CMK (cell line): Measurements from ENCODE around the gene C10orf53.
"Not testable (repeated sequence)": the region's sequence is repeated elsewhere in the genome, so short reads cannot be mapped to it uniquely, and the experiment has no call there.

Experiments used
- DNase-seq: peaks from one replicate; pipeline ENCODE4 v3.0.0-alpha.2; 2010; ENCODE audit warnings: low read depth

The C10orf53 gene

DNA sequence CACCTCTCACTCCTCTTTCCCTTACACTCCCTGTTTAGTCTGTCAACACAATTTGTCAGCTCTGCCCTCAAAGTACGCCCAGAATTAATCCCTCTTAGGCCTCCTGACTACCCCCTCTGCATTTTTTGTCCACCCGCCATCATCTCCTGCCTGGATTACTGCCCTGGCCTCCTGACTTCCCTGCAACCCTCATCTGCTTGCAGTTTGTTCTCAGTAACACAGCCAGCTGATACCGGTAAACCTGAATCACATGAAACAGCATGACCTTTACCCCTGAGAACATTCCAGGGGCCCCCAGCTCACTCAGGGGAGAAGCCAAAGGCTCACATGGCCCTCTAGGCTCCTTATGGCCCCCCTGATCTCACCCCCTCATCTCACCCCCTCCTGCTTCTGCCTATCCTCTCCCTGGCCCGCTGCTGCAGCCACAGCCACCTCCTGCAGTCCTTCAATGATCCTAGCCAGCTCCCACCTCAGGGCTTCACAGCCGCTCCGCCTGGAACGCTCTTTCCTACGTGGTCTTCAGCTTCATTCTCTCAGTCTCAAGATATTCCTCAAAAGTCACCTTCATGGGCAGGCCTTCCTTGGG is 8.9 kb downstream of the C10orf53 start:
- no peak for DNase-seq

DNA sequence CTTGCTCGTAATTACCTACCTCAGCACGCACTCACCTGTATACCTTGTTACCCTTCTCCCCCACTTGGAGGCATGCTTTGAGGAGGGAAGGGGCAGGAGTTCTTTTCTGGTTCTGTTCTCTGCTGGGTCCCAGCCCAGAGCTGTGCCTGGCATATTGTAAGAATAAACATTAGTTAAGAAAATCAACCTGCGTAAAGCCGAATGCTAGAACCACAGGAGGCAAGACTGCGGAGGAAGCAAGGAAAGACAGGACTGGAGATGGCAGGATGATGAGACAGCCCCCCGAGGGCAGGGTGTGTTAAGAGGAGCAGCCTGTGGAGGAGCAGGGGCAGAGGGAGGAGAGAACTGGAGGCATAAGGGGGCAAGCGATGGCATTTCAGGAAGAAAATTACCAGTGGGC is 9.5 kb downstream of the C10orf53 start:
- no peak for DNase-seq

DNA sequence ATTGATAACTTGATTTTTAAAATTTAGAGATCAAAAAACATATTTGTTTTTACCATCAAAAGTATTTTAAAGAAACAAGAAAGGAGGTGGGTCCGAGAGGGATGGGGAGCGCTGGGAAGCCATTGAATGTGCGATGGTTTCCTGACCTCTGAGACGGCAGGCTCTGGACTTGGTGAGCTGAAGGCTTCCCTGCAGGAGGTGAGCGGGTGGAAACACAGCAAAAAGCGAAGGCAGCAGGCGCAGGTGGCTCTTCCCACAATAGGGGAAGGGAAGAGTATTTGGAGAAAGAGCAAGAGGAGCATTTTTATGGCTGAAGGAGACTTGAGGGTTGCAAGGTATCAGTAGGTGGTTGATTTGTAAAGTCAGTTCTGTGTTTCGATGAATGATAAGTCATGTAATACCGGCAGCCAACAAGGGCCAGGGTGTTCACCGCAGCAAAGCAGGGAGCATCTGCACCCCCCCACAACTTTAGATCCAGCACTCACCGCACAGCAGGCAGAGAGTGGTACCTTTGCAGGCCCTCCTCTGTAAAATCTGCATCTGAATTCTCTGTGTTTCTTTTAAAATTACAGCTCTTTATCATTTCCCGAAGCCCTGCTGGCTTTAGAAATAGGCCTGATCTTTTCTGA is 10.5 kb downstream of the C10orf53 start:
- DNase-seq, result no peak

DNA sequence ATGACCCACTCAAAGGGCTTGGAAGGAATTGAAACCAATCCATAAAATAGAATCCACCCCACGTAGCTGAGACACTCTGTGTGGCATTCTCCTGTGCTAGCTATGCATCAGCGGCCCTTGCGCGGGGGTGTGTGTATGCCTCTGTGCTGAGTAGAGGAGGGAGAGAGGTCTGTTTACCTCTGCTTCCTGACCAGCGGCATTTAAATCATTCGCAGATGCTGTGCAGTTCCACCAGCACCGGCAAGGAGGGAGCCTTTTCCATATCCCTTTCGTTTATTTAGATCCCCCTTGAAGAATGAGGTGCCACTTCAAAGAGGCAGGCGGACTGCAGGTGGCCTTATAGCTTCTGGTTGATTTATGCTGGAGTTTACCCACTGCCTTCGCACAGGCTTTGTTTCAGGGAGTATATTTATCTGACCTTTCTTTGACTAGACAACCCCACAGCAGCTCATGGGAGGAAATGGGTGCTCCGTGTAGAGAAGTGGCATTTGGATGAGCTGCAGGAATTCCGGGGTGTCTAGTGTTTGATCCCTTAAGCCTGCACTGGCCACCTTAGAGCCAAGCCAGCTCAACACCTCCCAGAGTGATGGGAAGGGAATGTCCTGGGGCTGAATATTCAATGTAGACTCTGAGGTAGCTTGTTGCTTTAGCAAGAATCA is 11.4 kb downstream of the C10orf53 start:
- DNase-seq, result no peak

DNA sequence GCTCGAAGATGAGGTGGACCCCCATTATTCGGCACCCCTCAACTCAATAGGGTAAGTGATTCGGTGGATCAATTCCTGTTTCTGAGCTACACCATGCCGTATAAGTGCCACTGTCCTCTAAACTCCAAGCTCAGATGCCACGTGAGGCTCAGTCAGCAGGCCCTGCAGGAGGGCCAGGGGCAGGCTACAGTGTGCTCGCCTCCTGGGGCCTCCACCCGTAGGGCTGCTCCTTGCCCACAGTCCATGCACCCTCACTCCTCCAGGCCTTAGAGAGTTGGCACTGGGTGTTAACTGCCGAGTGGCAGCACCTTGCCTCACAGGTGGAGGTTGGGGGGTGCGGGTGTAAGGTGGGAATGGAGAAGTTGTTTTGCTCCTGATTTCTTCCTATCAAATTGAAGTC is 12.1 kb downstream of the C10orf53 start:
- no peak for DNase-seq

DNA sequence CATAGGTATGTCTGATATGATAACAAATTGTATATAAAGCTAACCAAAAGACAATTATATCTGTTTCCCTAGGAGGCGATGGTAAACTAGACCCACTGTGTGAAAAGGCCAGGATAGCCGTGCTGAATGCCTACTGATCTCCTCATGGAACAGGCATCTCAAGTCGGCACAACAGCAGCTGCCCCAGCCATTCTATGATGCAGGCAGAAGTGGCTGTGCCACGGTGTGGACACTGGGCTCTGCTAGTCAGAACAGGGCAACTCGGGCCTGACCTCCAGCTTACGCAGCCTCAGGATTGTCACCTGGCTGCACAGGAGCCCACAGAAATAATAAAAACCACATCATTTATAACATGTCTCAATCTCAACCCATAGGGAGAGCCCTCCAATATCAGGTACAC is 15.0 kb downstream of the C10orf53 start:
- DNase-seq, result no peak

DNA sequence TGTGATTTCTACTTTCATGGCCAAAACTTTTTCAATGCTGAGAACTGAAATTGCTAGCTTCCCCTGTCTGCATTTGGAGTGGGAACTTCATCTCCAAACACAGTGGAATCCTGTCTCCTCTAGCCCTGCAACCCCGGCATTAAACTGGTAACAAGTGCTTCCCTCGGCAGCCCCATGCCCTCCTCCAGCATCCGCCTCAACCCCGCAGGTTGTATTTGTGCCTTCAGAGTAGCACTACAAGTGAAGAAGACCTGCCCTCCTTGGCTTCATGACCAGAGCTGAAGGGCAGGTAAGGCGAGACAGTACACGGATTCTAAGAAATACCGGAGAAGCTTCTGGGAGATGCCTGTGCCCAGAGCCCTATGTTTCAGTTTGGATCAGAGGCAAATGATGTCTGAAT is 16.9 kb downstream of the C10orf53 start:
- DNase-seq, result no peak

DNA sequence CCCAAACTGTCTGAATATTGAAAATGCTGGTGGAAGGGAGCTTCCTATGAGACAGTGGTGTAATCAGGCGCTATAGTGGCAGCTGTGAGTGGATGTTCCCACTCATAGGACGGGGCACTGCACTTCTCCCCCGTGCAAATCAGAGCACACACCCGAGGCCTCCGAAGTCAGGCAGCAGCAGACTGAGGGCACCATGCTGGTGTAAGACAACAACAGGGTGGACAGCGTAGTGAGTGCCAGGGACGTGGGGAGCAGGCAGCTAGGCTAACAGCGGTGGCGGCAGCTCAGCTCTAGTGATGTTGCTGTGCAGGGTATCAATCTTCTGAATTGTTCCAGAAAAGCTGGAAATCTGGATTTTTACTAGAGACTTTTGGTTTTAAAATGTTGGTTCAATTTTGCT is 19.2 kb downstream of the C10orf53 start:
- DNase-seq, result no peak

DNA sequence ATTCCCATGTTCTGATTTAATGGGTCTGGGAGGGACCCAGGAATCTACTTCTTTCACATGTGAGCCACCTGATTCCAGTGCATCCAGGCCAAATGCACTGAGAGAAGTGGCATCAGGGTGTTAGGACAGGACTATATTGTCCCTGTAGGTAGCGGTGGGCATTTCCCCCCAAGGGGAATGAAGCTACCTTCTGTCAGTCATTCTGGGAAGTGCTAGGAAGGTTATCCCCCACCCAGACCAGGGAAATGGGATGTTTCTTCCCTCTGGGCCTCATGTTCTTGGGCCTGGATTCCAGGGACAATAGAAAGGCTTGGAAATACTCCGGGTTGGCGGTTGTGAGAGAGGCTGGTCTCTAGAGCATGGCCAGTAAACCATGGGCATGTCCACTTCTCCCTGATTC is 20.8 kb downstream of the C10orf53 start:
- DNase-seq, result no peak

DNA sequence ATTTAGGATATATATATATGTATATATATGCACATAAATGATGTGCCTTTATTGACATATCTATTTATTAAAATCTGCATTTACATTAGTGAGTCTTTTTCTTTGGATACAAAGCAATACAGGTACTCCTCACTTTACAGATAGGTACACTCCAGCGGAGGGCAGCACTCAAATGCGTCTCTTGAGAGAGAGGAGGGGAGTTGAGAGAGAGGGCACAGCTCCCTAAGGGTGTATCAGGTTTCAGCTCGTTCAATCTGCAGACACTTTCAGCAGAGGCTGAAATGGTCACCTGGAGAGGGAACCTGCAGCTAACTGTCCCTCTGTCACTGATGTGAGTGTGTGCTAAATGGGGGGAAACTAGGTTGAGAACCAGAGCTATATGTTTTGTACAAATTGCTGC is 21.5 kb downstream of the C10orf53 start:
- DNase-seq, result no peak

DNA sequence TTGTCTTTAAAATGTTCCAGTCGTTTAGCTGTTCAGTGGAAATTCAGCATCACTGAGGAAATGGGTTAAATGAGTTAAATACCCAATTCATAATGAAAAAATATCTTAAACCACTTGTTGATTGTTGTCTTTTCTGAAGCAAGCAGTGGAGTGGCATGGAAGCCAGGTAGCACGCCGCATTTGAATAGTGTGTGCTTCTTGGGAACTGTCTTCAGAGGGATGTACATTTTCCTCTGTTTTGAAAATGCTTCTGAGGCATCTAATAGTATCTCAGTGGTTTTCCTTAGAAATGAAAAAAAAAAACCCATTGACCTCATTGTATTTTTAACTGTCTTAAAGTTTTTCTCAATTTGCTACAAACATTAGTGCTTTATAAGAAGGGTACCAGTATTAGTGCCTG is 28.1 kb downstream of the C10orf53 start:
- DNase-seq, result no peak

DNA sequence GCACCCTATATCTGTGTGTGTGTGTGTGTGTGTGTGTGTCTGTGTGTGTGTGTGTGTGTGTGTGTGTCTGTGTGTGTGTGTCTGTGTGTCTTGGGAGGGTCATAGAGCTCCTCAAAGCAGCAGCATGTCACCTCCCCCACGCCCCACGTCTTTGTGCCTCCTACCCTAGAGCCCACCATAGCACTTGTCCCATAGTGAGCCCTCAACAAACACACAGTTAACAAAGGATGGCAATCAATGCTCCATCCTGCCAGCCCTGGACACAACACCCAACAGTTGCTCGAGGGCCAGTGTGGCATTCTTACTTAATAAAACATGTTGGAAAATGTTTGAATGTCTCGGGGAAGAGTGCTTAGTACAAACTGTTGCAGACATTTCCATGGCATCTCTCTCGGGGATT is 30.5 kb downstream of the C10orf53 start:
- no peak for DNase-seq

DNA sequence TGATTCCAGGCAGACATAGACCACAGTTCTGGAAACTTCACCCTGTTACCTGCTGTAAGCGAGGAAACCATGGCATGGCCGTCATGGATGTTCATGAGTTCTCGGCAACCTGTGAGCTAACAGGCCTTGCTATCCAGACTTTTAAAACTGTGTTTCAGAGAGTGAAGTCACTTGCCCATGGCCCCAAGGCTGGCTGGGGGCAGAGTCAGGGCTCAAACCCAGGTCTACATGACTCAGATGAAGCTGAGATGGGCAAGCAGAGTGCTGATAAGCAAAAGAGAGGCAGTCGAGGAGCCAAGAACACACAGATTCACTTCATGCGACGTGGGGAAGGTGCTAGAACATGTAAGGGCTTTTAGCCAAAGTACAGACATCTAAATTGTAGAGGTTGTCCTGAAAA is 31.5 kb downstream of the C10orf53 start:
- DNase-seq, result no peak

DNA sequence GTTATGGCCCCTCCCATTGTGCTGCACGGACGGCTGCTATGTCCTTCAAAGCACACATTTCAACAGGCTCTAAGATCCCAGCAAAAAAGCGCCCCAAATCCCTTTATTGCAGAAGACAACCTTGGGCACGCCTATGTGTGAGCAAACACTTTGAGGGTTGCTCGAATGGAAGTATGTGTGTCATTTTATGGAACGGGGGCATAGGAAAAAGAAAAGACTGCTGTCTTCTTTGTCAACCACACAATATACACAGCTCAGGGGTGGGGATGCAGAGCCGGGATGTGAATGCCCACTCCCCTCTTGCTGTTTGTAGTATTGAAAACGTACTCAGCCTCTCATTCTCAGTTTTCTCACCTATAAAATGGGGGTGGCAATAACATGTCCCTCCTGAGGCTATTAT is 32.0 kb downstream of the C10orf53 start:
- DNase-seq, result no peak

DNA sequence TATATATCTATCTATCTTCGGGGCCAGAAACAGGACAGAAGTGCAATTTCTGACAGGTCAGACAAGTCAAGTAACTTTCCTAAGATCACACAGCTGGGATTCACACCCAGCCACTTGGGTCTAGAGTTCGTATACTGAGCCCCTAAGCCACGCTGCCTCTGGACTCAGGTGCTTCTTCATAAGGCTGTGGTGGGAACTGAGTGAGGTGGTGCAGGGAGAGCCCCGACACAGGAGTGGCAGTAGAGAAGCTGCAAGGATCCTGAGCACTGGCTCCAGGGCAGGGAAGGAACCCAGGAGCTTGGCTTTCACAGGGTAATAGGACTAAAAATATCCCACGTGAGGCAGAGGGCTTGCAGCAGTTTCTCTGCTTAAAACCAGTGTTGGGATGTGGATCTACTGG is 33.8 kb downstream of the C10orf53 start:
- no peak for DNase-seq

DNA sequence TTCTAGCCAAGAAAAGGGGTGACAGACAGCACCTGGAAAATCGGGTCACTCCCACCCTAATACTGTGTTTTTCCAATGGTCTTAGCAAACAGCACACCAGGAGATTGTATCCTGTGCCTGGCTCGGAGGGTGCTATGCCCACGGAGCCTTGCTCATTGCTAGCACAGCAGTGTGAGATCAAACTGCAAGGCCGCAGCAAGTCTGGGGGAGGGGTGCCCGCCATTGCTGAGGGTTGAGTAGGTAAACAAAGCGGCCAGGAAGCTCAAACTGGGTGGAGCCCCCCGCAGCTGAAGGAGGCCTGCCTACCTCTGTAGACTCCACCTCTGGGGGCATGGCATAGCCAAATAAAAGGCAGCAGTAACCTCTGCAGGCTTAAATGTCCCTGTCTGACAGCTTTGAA is 35.7 kb downstream of the C10orf53 start:
- not testable (repeated sequence) for DNase-seq

DNA sequence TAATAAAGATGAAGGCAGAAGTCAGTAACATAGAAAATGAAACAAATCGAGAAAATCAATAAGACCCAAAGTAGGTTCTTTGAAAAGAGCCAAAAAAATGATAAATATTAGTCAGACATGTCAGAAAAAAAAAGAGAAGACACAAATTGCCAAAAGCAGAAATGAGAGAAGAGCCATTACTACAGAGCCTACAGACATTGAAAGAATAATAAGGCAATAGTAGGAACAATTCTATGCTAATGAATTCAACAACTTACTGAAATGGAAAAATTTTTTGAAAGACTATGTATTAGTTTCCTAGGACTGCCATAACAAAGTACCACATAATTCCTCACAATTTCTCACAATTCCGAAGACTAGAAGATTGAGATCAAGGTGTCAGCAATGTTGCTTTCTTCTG is 47.1 kb downstream of the C10orf53 start:
- DNase-seq, result no peak

DNA sequence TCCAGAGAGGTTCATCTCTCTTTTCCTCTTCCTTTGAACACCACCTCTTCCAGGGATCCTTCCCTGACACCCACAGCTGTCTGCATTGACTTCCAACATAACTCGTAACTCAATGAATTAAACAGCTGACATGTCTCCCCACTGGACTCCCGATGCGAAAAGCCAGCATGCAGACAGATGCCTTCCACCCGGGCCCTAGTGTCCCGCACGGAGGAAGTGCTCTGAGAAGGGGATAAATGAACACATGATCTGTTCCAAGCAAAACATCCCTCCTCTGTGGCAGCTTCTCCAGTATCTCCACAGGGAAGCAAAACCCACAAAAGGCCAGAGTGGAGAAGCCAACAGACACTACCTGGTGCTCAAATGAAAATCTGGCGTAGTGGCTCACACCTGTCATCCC is 54.4 kb downstream of the C10orf53 start:
- DNase-seq, result no peak

DNA sequence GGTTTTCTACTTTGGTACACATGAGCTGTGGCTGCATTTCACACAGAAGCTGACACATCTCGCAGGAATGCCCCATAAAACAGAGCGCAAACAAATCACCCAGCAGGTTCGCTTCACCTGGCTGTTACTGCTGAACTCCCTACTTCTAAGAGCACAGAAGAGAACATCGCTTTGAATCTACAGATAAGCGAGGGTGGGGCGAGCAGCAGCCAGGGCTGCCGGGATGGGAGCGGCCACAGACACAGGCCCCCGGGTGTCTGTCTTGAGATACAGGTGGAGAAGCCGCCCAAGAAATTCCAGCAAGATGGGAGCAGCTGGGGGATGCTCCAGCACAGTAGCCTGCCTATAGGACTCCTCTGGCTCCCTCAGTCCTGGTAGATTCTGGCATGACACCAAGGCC is 55.2 kb downstream of the C10orf53 start:
- DNase-seq, result no peak

DNA sequence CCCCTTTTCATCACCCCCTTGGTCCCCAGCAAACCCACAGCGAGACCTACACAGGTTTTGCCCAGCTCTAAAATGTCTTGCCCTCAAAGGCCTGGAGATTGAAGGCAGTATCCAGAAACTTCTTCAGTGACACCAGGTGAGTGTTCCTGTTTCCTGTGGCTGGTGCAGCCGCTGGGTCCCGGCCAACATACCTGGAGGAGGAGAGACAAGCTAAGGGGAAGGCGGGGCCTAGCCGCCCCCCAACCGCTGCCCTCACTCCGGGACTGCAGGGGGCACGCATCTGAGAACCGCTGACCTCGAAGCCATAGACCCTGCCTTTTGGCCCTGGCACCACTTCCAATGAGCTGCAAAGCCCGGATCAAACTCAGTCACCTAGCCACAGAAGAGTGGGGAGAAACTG is 55.7 kb downstream of the C10orf53 start:
- no peak for DNase-seq

DNA sequence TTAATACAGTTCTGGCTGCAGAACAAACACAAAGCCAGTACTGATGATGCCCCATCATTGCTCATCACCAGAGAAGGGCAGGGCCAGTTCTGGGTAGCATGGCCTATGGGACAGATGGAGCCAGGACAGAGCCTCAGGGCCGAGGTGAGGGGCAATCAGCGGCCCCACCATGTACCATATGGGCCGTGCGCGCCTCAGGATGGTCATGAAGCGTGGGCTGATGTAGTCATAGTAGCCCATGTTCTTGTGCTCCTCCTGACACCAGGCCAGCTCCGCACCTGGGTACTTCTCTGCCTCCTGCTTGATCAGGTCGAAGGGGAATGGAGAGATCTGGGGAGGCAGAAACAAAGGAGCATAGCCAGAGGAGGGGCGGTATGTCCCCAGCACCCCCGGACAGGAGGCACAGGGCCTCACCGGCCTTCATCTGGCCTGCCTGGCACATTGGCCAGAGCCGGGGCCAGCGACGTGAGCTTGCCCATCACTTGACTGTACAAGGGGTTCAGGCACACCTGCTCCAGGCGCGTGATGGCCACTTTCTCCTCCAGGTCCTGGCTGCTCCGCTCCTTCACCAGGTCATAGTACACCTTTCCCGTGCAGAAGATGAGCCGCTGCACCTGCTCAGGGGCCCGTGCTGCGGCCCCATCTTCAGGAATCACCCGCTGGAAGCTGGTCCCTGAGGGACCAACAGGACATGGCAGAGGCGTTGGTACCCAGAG is 56.6 kb downstream of the C10orf53 start:
- no peak for DNase-seq

DNA sequence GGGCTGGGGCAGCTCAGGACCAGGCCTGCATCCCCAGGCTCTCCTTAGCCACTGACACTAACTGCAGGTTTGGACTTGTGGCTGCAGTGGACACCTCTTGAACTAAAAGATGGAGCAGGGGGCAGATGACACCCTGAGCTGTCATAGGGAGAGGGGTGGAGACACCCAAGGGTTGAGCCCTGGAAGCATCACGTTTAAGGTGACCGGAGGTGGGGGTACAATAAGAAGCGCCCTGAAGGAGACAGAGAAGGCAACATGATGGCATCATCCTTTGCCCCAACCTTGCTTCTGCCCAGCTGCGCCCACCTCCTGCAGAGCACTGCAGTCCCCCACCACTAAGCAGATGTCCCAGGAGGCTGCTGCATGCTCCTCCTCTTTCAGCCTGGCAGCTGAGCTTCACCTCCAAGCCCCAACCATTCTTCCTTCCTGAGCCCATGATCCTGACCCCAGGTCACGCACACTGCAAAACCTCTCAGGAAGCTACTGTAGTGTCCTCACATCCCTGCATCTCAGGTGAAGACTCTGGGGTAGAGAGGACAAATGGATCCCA is 57.2 kb downstream of the C10orf53 start:
- no peak for DNase-seq
